Fibroblast of lung (primary cell): ENCODE results near the gene TERT.

Source experiments
- CTCF ChIP-seq, 2 donors: IDR thresholded peaks in 1 of 2; conservative IDR thresholded peaks in 1 of 2; 1 replicate in 1 of 2; 2 replicates in 1 of 2; pipeline ENCODE4 v1.5.1; 2011 to 2012; ENCODE audit warnings: low read length in 2 of 2, control low read depth in 1 of 2, inconsistent platforms in 1 of 2, low read depth in 1 of 2, mild to moderate bottlenecking in 1 of 2
- EZH2 ChIP-seq: IDR thresholded peaks from 2 replicates; pipeline ENCODE4 v1.5.1; 2012; ENCODE audit warnings: low read length, control low read depth, mild to moderate bottlenecking; ENCODE audit errors: missing control alignments

- no peak for TF ChIP-seq CTCF (conservative IDR thresholded peaks at IDR 0.05 in 1 of 2, IDR thresholded peaks at IDR 0.05 in 1 of 2; ENCODE audit: low read depth in 1 of 2, low read length in 2 of 2)
- TF ChIP-seq EZH2: no peak
These were observed 22.7 kb downstream of the TERT start for GRCh38 chr5:1272201-1272600.
